HFFc6 (cell line): ENCODE measurements around the gene PKIG. TPM values are rescaled to one million over a fixed set of nuclear protein-coding genes. Genes with fewer than 3 reads are reported as not detected.
"Not testable (repeated sequence)": the region's sequence is repeated elsewhere in the genome, so short reads cannot be mapped to it uniquely, and the experiment has no call there.

Experiments used
- DNase-seq: peaks from one replicate; pipeline ENCODE4 v3.0.0-alpha.2; 2018
- H3K27ac Mint-ChIP-seq: 2 replicates; pipeline ENCODE4 v1.8.0; 2020; ENCODE audit warnings: mild to moderate bottlenecking, mixed read lengths
- H3K27me3 Mint-ChIP-seq: 2 replicates; pipeline ENCODE4 v1.8.0; 2021; ENCODE audit warnings: mild to moderate bottlenecking, moderate library complexity, mixed read lengths; ENCODE audit not compliant: insufficient read depth
- H3K36me3 Mint-ChIP-seq: 2 replicates; pipeline ENCODE4 v1.8.0; 2021; ENCODE audit warnings: low read depth, mixed read lengths
- H3K4me1 Mint-ChIP-seq: 2 replicates; pipeline ENCODE4 v1.8.0; 2020; ENCODE audit warnings: low read depth, mixed read lengths
- H3K4me3 Mint-ChIP-seq: 2 replicates; pipeline ENCODE4 v1.8.0; 2020; ENCODE audit warnings: mild to moderate bottlenecking, moderate library complexity, mixed read lengths
- H3K9me3 Mint-ChIP-seq: 2 replicates; pipeline ENCODE4 v1.8.0; 2020; ENCODE audit warnings: mild to moderate bottlenecking, mixed read lengths
- total RNA-seq, 6 experiments: library from RNA; stranded (reverse); fragmentation: NEBNext Ultra II Directional; extraction: Animal tissue kit (Norgen Biotek cat#: 25700); gene quantifications; 2 replicates in 1 of 6; 3 replicates in 5 of 6; pipeline ENCODE4 v1.2.3, GENCODE V29; 2021
- TF ChIP-seq, protein P1 (sequence below): fragments of 200-600 bp; sonication (generic); IDR thresholded peaks from 2 replicates; pipeline ENCODE4 v1.5.0; 2021; ENCODE audit warnings: antibody characterized with exemption, mild to moderate bottlenecking

Gene PKIG
- total RNA-seq, 6 experiments from 2014 or later: 35.5 to 57.6 (median 52.0) TPM

DNA sequence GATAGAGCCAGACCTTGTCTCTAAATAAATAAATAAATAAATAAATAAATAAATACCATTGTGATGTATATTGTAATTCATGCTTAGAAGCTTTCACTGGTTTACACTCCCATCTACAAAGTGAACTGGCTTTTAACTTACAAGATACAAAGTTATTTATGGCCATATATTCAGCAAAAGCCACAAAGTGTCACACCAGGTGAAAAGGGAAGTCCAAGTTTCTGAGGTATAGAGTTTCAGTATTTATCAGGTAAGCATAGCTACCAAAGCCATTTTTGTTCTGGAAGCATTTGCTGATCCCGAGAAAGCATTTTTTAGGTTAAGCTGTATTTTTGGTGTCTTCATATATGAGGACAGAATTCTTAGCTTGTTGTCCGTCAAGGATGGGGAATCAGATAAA, 22.1 kb upstream of the PKIG start:
- TF ChIP-seq, protein P1, sequence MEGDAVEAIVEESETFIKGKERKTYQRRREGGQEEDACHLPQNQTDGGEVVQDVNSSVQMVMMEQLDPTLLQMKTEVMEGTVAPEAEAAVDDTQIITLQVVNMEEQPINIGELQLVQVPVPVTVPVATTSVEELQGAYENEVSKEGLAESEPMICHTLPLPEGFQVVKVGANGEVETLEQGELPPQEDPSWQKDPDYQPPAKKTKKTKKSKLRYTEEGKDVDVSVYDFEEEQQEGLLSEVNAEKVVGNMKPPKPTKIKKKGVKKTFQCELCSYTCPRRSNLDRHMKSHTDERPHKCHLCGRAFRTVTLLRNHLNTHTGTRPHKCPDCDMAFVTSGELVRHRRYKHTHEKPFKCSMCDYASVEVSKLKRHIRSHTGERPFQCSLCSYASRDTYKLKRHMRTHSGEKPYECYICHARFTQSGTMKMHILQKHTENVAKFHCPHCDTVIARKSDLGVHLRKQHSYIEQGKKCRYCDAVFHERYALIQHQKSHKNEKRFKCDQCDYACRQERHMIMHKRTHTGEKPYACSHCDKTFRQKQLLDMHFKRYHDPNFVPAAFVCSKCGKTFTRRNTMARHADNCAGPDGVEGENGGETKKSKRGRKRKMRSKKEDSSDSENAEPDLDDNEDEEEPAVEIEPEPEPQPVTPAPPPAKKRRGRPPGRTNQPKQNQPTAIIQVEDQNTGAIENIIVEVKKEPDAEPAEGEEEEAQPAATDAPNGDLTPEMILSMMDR: no peak
- DNase-seq: no peak
- Mint-ChIP-seq H3K9me3 (no peaks in the 10 kb centered on the region), H3K27me3 (no peaks in the 10 kb centered on the region), H3K4me3 (no peak overlapping the region), H3K36me3 (no peaks in the 10 kb centered on the region), H3K4me1 (no peaks in the 10 kb centered on the region), H3K27ac (no peak overlapping the region)

DNA sequence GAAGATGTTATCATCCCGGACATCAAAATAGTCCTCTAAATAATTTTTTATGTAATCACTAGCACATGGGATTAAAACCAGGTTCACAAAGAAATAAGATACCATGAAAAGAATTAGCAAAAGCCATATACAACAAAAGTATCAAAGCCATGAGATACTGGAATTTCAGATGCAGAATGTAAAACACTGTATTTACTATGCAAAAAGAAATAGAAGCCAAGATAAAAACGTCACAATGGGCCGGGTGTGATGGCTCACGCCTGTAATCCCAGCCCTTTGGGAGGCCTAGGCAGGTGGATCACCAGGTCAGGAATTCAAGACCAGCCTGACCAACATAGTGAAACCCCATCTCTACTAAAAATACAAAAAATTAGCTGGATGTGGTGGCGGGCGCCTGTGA, 21.6 kb upstream of the PKIG start:
- not testable (repeated sequence) for H3K4me3 Mint-ChIP-seq, H3K36me3 Mint-ChIP-seq, H3K9me3 Mint-ChIP-seq, H3K4me1 Mint-ChIP-seq, H3K27me3 Mint-ChIP-seq, DNase-seq, H3K27ac Mint-ChIP-seq

DNA sequence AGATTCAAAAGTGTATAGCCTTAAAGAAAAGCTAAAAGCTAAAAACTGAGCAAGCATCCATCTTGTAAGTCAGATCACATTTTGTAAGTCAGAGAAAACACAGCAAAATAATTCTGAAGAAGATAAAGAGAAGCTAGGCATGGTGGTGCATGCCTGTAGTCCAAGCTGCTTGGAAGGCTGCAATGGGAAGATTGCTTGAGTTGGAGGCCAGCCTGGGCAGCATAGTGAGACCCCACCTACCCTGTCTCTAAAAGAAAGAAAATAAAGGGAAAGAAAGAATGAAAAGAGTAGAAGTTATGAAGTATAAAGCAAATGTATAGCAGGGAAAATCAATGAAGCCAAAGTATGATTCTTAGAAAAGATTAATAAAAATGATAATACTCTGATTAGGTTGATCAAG, 20.5 kb upstream of the PKIG start:
- no peak for DNase-seq
- Mint-ChIP-seq H3K27me3 (no peaks in the 10 kb centered on the region), H3K27ac (no peak overlapping the region), H3K36me3 (no peaks in the 10 kb centered on the region), H3K4me3 (no peak overlapping the region), H3K4me1 (peaks cover 11% of the 10 kb centered on the region; the same call in 1 of the 2 replicates), H3K9me3 (no peaks in the 10 kb centered on the region)
- TF ChIP-seq, protein P1: no peak

DNA sequence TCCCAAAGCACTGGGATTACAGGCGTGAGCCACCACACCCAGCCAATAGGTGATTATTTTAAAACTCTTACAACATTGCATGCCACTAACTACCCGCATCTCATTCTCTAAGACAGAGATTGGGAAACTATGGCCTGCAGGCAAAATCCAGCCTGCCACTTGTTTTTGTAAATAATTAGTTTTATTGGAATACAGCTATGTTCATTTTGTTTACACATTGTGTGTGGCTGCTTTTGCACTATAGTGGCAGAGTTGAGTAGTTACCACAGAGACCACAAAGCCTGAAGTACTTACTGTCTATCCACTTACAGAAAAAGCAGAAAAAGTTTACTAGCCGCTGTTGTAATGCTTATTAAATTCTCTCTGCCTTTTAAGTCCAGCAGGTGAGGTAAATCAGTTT, 16.4 kb upstream of the PKIG start:
- Mint-ChIP-seq H3K36me3 (no peaks in the 10 kb centered on the region), H3K27me3 (no peaks in the 10 kb centered on the region), H3K4me3 (no peak overlapping the region), H3K4me1 (peaks cover 21% of the 10 kb centered on the region), H3K27ac (no peak overlapping the region), H3K9me3 (no peaks in the 10 kb centered on the region)
- TF ChIP-seq, protein P1: no peak
- DNase-seq: peak; percentile 75

DNA sequence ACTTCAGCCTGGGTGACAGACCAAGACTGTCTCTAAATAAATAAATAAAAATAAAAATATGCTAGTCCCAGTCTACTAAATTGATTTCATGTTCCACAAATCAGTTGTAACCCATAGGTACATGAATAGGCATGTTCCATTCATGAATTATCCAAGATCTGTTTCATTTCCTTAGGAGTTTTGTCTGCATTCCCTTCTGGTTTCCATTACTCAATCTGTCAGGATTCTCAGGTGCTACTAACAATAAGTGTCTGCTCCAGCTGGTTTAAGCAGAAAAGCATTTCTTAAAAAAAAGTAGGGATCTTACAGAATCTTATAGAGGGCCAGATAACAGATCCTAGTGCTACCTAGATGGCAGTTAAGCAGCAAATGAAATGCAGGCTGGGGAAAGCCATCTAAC, 15.6 kb upstream of the PKIG start:
- Mint-ChIP-seq H3K4me1 (peaks cover 29% of the 10 kb centered on the region), H3K27ac (no peak overlapping the region), H3K27me3 (no peaks in the 10 kb centered on the region), H3K9me3 (no peaks in the 10 kb centered on the region), H3K4me3 (no peak overlapping the region), H3K36me3 (no peaks in the 10 kb centered on the region)
- no peak for DNase-seq
- TF ChIP-seq, protein P1: no peak

DNA sequence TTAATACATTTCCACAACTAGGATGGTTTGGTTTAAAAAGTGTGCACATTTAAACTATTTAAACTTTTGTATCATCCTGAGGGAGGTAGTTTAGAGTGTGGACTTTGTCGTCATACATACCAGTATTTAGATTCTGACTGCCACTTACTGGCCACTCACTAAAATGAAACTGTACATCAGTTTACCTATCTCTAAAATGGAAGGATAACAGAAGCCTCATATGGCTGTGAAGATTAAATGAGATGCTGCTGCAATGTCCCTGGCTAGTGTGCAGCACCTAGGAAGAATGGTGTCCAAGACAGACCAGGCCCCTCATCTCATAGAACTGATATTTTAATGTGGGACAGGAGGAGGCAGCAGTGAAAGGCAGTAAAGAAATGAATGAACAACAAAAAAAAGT, 12.0 kb upstream of the PKIG start:
- Mint-ChIP-seq H3K36me3 (no peaks in the 10 kb centered on the region), H3K27ac (peak overlapping the region; percentile 14; the same call in 1 of the 2 replicates), H3K9me3 (no peaks in the 10 kb centered on the region), H3K4me1 (peaks cover 60% of the 10 kb centered on the region), H3K27me3 (peaks cover 5% of the 10 kb centered on the region; the same call in 1 of the 2 replicates), H3K4me3 (no peak overlapping the region)
- no peak for DNase-seq
- TF ChIP-seq, protein P1: no peak
